K562 (cell line): ENCODE measurements around the gene ATXN7L2. TPM values are rescaled to one million over a fixed set of nuclear protein-coding genes. Genes with fewer than 3 reads are reported as not detected.

Experiments
- ATAC-seq: fragments of 200-7000 bp; cut with Tn5 transposase; 3 replicates; pipeline ENCODE4 v1.9.1; 2020; ENCODE audit warnings: moderate library complexity
- BruUV-seq: library from RNA; stranded (reverse); fragments of 400-500 nt; replicated peaks from 2 replicates; lab custom pipeline; 2021; lab: Mats Ljungman, UMichigan
- CTCF ChIA-PET: fragments of 300-600 bp; formaldehyde crosslinking; extraction: SDS; loops from one replicate; lab custom pipeline; 2021; ENCODE audit warnings: low intra/inter-chr PET ratio; lab: Yijun Ruan, JAX
- POLR2A ChIA-PET: fragments of 300-600, 350-650 bp; sonication (Branson Sonifier 250); formaldehyde crosslinking; extraction: SDS; loops from one replicate; lab custom pipeline; 2021; ENCODE audit warnings: antibody characterized with exemption, inconsistent platforms; lab: Yijun Ruan, JAX
- DNase-seq, 4 experiments: peaks; one replicate each; pipeline versions ENCODE4 v3.0.0 to v3.0.0-alpha.2; 2011 to 2018; ENCODE audit warnings: low spot score in 3 of 4, mixed read lengths in 3 of 4; ENCODE audit errors: extremely low read depth in 1 of 4
- FAIRE-seq: peaks from 2 replicates; lab custom pipeline; 2011; peaks lifted over from hg19 to GRCh38; lab: Jason Lieb, UNC
- H2AFZ ChIP-seq: 2 replicates; pipeline ENCODE4 v1.6.0; 2011; ENCODE audit warnings: low read depth, low read length, control low read depth, inconsistent platforms
- H3K27ac ChIP-seq: fragments of 200-600 bp; 3 replicates; pipeline ENCODE4 v1.8.0; 2011; ENCODE audit warnings: low read depth, mild to moderate bottlenecking, control low read depth, inconsistent platforms, low read length, moderate library complexity, mixed read lengths; ENCODE audit errors: extremely low read depth
- H3K27me3 ChIP-seq, 2 experiments: fragments of 300-600 bp in 1 of 2; 2 replicates in 1 of 2; 3 replicates in 1 of 2; pipeline versions ENCODE4 v1.6.0 to v1.8.0; 2011; ENCODE audit warnings: inconsistent platforms in 2 of 2, low read length in 2 of 2, mild to moderate bottlenecking in 1 of 2, mixed read lengths in 1 of 2, moderate library complexity in 1 of 2; ENCODE audit not compliant: control insufficient read depth in 2 of 2, insufficient read depth in 2 of 2
- H3K36me3 ChIP-seq: fragments of 300-600 bp; 3 replicates; pipeline ENCODE4 v1.8.0; 2011; ENCODE audit warnings: mild to moderate bottlenecking, low read length, inconsistent platforms; ENCODE audit not compliant: control insufficient read depth, insufficient read depth
- H3K4me1 ChIP-seq, 2 experiments: fragments of 200-600 bp in 1 of 2; replicated peaks in 1 of 2; 2 replicates in 1 of 2; 3 replicates in 1 of 2; pipeline versions ENCODE4 v1.5.1 to v1.8.0; 2011; ENCODE audit warnings: inconsistent platforms in 2 of 2, low read length in 2 of 2, mild to moderate bottlenecking in 1 of 2, mixed read lengths in 1 of 2, moderate library complexity in 1 of 2; ENCODE audit not compliant: control insufficient read depth in 2 of 2, insufficient read depth in 2 of 2
- H3K4me2 ChIP-seq: 2 replicates; pipeline ENCODE4 v1.6.1; 2011; ENCODE audit warnings: low read length, control low read depth, inconsistent platforms, mixed read lengths; ENCODE audit not compliant: insufficient read depth
- H3K4me3 ChIP-seq: fragments of 200-600 bp; sonication (generic), shearing (Covaris generic); 2 replicates; pipeline ENCODE4 v1.5.1; 2016; ENCODE audit warnings: control low read depth, inconsistent platforms
- H3K79me2 ChIP-seq: fragments of 200-600 bp; 3 replicates; pipeline ENCODE4 v1.8.0; 2011; ENCODE audit warnings: low read length, inconsistent platforms; ENCODE audit not compliant: control insufficient read depth, insufficient read depth
- H3K9ac ChIP-seq, 2 experiments: 2 replicates each; pipeline versions ENCODE4 v1.6.0 to v1.6.1; 2011; ENCODE audit warnings: low read depth in 2 of 2, low read length in 2 of 2, control low read depth in 1 of 2, inconsistent platforms in 1 of 2, mild to moderate bottlenecking in 1 of 2, mixed read lengths in 1 of 2; ENCODE audit not compliant: insufficient read depth in 1 of 2
- H3K9me1 ChIP-seq: one replicate; pipeline ENCODE4 v1.6.0; 2011; ENCODE audit warnings: inconsistent platforms, mild to moderate bottlenecking, low read length, moderate library complexity; ENCODE audit not compliant: control insufficient read depth, insufficient read depth
- H3K9me3 ChIP-seq: replicated peaks from 2 replicates; pipeline ENCODE4 v1.5.1; 2011; ENCODE audit warnings: low read depth, low read length, inconsistent platforms; ENCODE audit not compliant: control insufficient read depth, insufficient read depth
- H4K20me1 ChIP-seq: replicated peaks from 2 replicates; pipeline ENCODE4 v1.6.1; 2011; ENCODE audit warnings: low read length, inconsistent platforms, mixed read lengths; ENCODE audit not compliant: control insufficient read depth, insufficient read depth
- ZNF23 ChIP-seq: fragments of 250-450 bp; sonication (Bioruptor Pico); IDR thresholded peaks from 2 replicates; pipeline ENCODE4 v1.4.0; 2020; ENCODE audit warnings: mild to moderate bottlenecking
- ZNF274 ChIP-seq: IDR thresholded peaks from 2 replicates; pipeline ENCODE4 v1.6.1; 2011; ENCODE audit warnings: low read depth, mild to moderate bottlenecking, low read length, moderate library complexity, borderline replicate concordance
- WGBS: fragments of 100-300 bp; shearing (Covaris generic); methylation state at CpG from one replicate; pipeline ENCODE4 v1.1.6; 2016; ENCODE audit warnings: low coverage, mixed read lengths; ENCODE audit not compliant: insufficient coverage; ENCODE audit errors: missing lambda C conversion rate; 5-methylcytosine and 5-hydroxymethylcytosine counted together
- in situ Hi-C: fragments of 300-500 bp; cut with MboI; formaldehyde crosslinking; loops from 4 replicates; pipeline ENCODE4 v1.15.0; 2018; ENCODE audit warnings: inconsistent platforms, mixed read lengths
- intact Hi-C: fragments of 100-400 bp; cut with micrococcal nuclease; formaldehyde crosslinking; loops from 2 replicates; pipeline ENCODE4 v1.14.2; 2022
- polyA plus RNA-seq, 8 experiments: library from polyadenylated mRNA; depleted of rRNA in 4 of 8; stranded (reverse) in 5 of 8; unstranded in 3 of 8; fragments of >200 nt; fragmentation: Nextera tagmentation in 2 of 8; fragmentation: Illumina TruSeq in 1 of 8; extraction: Ambion mirVana in 2 of 8; extraction: Trizol in 1 of 8; gene quantifications; 2 replicates each; pipeline versions ENCODE4 v1.2.1 to v1.2.3, GENCODE V29; 2011 to 2014; ENCODE audit warnings: inconsistent platforms in 1 of 8, missing spikeins in 1 of 8
- total RNA-seq, 7 experiments: library from RNA; depleted of rRNA in 6 of 7; stranded (reverse); fragments of >200 nt in 6 of 7; fragmentation: Illumina TruSeq in 2 of 7; extraction: Trizol in 2 of 7; gene quantifications; 2 replicates each; pipeline versions ENCODE4 v1.2.1 to v1.2.3, GENCODE V29; 2011 to 2021; ENCODE audit warnings: low replicate concordance in 1 of 7
- TF ChIP-seq, protein P1 (sequence below), 2 experiments: IDR thresholded peaks; 2 replicates each; pipeline ENCODE4 v1.6.1; 2011; ENCODE audit warnings: borderline replicate concordance in 1 of 2, control low read depth in 1 of 2, low read depth in 1 of 2, low read length in 1 of 2, mild to moderate bottlenecking in 1 of 2, mixed read lengths in 1 of 2, moderate library complexity in 1 of 2; ENCODE audit not compliant: insufficient read depth in 1 of 2, insufficient read length in 1 of 2, poor library complexity in 1 of 2, severe bottlenecking in 1 of 2; ENCODE audit errors: extremely low read depth in 1 of 2
- TF ChIP-seq, protein P2 (sequence below): fragments of 450-650 bp; IDR thresholded peaks from 2 replicates; pipeline ENCODE4 v1.6.1; 2016; ENCODE audit warnings: borderline replicate concordance

The ATXN7L2 gene
- total and polyA plus RNA-seq, 9 of the 15 experiments (the other 6 are each of a cell fraction or from before 2014, with no cell fraction given): 0.21 to 10.4 (median 5.8) TPM

DNA sequence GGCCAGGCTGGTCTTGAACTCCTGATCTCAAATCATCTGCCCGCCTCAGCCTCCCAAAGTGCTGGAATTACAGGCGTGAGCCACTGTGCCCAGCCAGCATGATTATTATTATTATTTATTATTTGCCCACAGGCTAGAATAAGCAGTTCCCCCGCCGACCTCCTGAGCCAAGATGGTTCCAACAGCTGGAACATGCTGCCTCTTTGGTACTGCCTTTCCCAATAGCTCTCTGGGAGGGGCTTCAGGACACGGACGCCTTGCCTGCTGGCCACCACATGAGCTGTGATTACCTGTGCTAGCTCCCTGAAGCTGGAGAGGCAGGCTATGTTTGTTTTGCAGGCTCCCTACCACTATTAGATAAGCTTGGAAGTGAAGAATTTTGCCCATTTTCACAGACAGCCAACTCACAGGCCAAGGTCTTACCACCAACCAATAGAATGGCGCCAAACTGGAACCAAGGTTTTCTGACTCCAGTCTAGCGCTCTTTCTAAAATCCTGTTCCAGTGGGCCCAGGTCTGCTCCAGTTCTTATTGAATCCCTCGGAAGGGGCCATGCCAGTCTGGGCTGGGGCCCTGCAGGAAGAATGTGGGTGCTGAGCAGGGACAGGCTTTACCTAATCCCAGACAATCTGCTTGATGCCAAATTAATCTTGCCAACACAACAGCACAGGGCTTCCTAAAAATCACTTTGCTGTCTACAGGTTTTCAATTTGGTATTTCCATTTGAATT, 53.9 kb downstream of the ATXN7L2 start (continued):
- TF ChIP-seq, protein P1, sequence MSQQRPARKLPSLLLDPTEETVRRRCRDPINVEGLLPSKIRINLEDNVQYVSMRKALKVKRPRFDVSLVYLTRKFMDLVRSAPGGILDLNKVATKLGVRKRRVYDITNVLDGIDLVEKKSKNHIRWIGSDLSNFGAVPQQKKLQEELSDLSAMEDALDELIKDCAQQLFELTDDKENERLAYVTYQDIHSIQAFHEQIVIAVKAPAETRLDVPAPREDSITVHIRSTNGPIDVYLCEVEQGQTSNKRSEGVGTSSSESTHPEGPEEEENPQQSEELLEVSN (IDR thresholded peaks at IDR 0.05; ENCODE audit: borderline replicate concordance in 1 of 2, extremely low read depth in 1 of 2, insufficient read depth in 1 of 2, insufficient read length in 1 of 2, low read depth in 1 of 2, low read length in 1 of 2, poor library complexity in 1 of 2, severe bottlenecking in 1 of 2): no peak
- TF ChIP-seq ZNF274: no peak

DNA sequence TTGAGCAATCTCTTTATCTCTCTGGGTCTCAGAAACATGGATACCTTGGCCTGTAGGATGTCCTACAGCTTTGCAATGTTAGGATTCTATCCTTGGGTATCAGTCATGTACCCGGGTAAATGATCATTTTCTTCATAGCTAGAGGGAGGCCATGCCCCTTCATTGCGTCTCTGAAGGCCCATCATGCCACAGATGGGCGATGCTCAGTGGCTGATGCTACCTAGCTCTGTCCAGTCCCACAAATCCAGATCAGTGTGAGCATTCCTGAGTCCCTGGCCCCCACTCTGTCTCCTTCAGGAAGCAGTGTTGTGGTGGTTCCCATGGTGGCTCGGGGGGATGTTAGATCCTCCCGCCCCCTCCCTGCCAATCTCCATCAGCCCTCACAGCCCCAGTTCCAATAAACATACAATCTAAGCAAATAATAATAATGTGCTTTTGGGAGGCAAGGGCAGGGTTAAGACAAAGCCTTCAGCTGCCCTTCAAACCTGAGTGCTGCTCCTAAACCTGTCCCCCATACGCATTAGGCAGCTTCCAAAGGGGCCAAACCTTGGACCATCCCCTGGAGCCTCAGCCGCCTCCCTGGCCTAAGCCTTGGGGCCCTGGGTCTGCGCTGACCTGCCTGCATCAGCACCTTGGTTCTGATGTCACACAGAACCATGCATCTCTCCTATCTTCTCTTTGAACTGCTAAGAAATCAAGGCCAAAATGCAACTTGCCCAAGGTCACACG, 55.3 kb downstream of the ATXN7L2 start:
- Histone ChIP-seq H3K27me3 (peaks cover 2 to 13% of the 10 kb centered on the region in 2 experiments; a peak in 2 of 5 replicates), H3K4me3 (no peak overlapping the region), H3K9me3 (no peaks in the 10 kb centered on the region), H3K9me1 (no peaks in the 10 kb centered on the region), H3K36me3 (no peaks in the 10 kb centered on the region), H4K20me1 (no peaks in the 10 kb centered on the region), H3K4me1 (peaks cover 0 to 12% of the 10 kb centered on the region in 2 experiments; a peak in 3 of 5 replicates), H3K27ac (no peak overlapping the region), H2AFZ (no peak overlapping the region), H3K4me2 (no peak overlapping the region), H3K9ac (no peak overlapping the region), H3K79me2 (no peaks in the 10 kb centered on the region)
- peak in 1 of 4 experiments; percentile 4 for DNase-seq
- FAIRE-seq: no peak
- no peak for ATAC-seq
- TF ChIP-seq ZNF23 (CRISPR knock-in tag): no peak
- TF ChIP-seq, protein P2, sequence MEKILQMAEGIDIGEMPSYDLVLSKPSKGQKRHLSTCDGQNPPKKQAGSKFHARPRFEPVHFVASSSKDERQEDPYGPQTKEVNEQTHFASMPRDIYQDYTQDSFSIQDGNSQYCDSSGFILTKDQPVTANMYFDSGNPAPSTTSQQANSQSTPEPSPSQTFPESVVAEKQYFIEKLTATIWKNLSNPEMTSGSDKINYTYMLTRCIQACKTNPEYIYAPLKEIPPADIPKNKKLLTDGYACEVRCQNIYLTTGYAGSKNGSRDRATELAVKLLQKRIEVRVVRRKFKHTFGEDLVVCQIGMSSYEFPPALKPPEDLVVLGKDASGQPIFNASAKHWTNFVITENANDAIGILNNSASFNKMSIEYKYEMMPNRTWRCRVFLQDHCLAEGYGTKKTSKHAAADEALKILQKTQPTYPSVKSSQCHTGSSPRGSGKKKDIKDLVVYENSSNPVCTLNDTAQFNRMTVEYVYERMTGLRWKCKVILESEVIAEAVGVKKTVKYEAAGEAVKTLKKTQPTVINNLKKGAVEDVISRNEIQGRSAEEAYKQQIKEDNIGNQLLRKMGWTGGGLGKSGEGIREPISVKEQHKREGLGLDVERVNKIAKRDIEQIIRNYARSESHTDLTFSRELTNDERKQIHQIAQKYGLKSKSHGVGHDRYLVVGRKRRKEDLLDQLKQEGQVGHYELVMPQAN: no peak
- WGBS: 30% methylated on average over 9 of the region's 9 CpGs
- ChIA-PET POLR2A (interaction anchor here (0.6 to 3.6 kb wide), 9 partner anchors 7 to 299 kb away, joined by 3 to 19 read pairs (median 3); partner anchors contain the start of gene GNAI3), CTCF (no interaction called here)
- intact Hi-C loops: loop anchor here (10.0 kb wide), 1 partner anchor 424 kb away; the partner anchor contains the start of gene ELAPOR1
- in situ Hi-C loops: no loop called here
- BruUV-seq: no TSS peak
